Common myeloid progenitor, CD34-positive (primary cell): ENCODE measurements around the gene PALLD.

ENCODE experiments used
- CTCF ChIA-PET: fragments of 350-600 bp; sonication (Branson Sonifier 250); formaldehyde crosslinking; loops from one replicate; lab custom pipeline; 2021; ENCODE audit warnings: antibody characterized with exemption; lab: Charles Lee
- POLR2A ChIA-PET: fragments of 350-600 bp; sonication (Branson Sonifier 250); formaldehyde crosslinking; loops from one replicate; lab custom pipeline; 2021; ENCODE audit warnings: antibody characterized with exemption; lab: Charles Lee
- DNase-seq, 3 donors: peaks; one replicate each; pipeline versions ENCODE4 v3.0.0 to v3.0.0-alpha.2; 2013
- H3K27ac ChIP-seq, 2 experiments: 1 replicate in 1 of 2; 2 replicates in 1 of 2; pipeline ENCODE4 v1.7.0; 2013; ENCODE audit warnings: inconsistent platforms in 2 of 2, low read length in 2 of 2, mild to moderate bottlenecking in 2 of 2, low read depth in 1 of 2, moderate library complexity in 1 of 2; ENCODE audit not compliant: severe bottlenecking in 2 of 2, insufficient read depth in 1 of 2, poor library complexity in 1 of 2
- H3K27me3 ChIP-seq, 5 experiments: replicated peaks in 2 of 5; 1 replicate in 3 of 5; 2 replicates in 2 of 5; pipeline versions ENCODE4 v1.6.1 to v1.7.0; 2013; ENCODE audit warnings: low read length in 4 of 5, mild to moderate bottlenecking in 2 of 5, moderate library complexity in 2 of 5, inconsistent platforms in 1 of 5; ENCODE audit not compliant: insufficient read depth in 5 of 5, control insufficient read depth in 4 of 5
- H3K36me3 ChIP-seq, 4 experiments: 1 replicate in 2 of 4; 2 replicates in 2 of 4; pipeline versions ENCODE4 v1.6.1 to v1.7.0; 2013; ENCODE audit warnings: low read length in 3 of 4, control low read depth in 1 of 4, mild to moderate bottlenecking in 1 of 4; ENCODE audit not compliant: control insufficient read depth in 4 of 4, insufficient read depth in 4 of 4
- H3K4me1 ChIP-seq, 4 experiments: 1 replicate in 3 of 4; 2 replicates in 1 of 4; pipeline versions ENCODE4 v1.6.1 to v1.7.1; 2013; ENCODE audit warnings: low read length in 3 of 4, mild to moderate bottlenecking in 3 of 4, control low read depth in 1 of 4, inconsistent platforms in 1 of 4, moderate library complexity in 1 of 4; ENCODE audit not compliant: control insufficient read depth in 4 of 4, insufficient read depth in 4 of 4; ENCODE audit errors: control extremely low read depth in 1 of 4
- H3K4me3 ChIP-seq, 7 experiments: 1 replicate in 4 of 7; 2 replicates in 3 of 7; pipeline versions ENCODE4 v1.5.1 to v1.7.0; 2013; ENCODE audit warnings: mild to moderate bottlenecking in 7 of 7, low read length in 6 of 7, moderate library complexity in 6 of 7, inconsistent platforms in 2 of 7, low read depth in 2 of 7, control low read depth in 1 of 7; ENCODE audit not compliant: insufficient read depth in 4 of 7, control insufficient read depth in 1 of 7; ENCODE audit errors: extremely low read depth in 1 of 7
- H3K9me3 ChIP-seq, 5 experiments: 1 replicate in 4 of 5; 2 replicates in 1 of 5; pipeline versions ENCODE4 v1.6.1 to v1.7.1; 2013; ENCODE audit warnings: low read length in 4 of 5, mild to moderate bottlenecking in 2 of 5, inconsistent platforms in 1 of 5, low read depth in 1 of 5, moderate library complexity in 1 of 5; ENCODE audit not compliant: control insufficient read depth in 4 of 5, insufficient read depth in 2 of 5; ENCODE audit errors: control extremely low read depth in 1 of 5
- WGBS: methylation state at CpG from one replicate; pipeline ENCODE4 v1.1.5; 2013; ENCODE audit not compliant: insufficient coverage; 5-methylcytosine and 5-hydroxymethylcytosine counted together

The PALLD gene

GRCh38 chr4:168843635-168844034, 346.8 kb downstream of the PALLD start:
- ChIA-PET POLR2A (no interaction called here), CTCF (interaction anchor here (0.9 to 1.4 kb wide), 3 partner anchors 11 to 34 kb away, joined by 3 read pairs; no protein-coding TSS in a partner anchor)
- peaks cover 0 to 6% (median 0%) of the 10 kb centered on the region in 4 experiments for H3K4me1 ChIP-seq
- H3K4me3 ChIP-seq = no peak overlapping the region
- H3K27me3 ChIP-seq = peaks cover 0 to 3% (median 0%) of the 10 kb centered on the region in 5 experiments
- no peaks in the 10 kb centered on the region for H3K36me3 ChIP-seq
- WGBS = 100% methylated on average over 6 of the region's 7 CpGs
- no peaks in the 10 kb centered on the region for H3K9me3 ChIP-seq
- DNase-seq = no peak
- no peak overlapping the region for H3K27ac ChIP-seq

DNA sequence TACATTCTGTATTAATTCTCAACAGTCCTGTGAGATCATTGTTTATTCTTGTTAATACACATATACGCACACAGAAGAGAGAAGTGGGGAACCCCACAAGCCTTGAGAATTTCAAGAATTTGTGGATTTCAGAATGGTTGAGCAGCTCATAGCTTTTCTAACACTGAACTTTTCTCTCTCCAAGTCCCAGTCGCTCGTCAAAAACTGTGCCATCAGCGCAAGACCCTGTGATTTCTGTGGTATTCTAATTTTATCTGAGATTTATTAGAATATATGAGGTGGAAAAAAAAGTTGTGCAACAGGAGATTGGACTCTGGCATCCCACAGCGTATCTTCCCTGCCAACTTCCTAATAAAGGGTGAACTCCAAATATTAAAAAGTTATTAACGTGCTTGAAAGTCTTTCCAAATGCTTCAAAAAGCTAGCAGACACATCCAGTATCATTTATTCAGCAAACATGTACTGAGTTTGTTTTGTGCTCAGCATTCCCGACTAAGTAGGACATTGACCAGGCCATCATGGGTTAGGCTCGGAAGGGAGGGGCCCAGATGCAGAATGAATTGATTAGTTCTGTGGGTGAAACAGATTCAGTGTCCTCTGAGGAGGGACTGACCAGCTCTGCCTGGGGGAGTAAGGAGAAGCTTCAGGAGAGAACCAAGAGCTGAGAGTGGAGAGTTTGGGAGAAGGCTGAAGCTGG, 347.6 kb downstream of the PALLD start:
- Histone ChIP-seq H3K4me1 (peaks cover 0 to 14% (median 5%) of the 10 kb centered on the region in 4 experiments), H3K27me3 (peaks cover 0 to 3% (median 0%) of the 10 kb centered on the region in 5 experiments), H3K9me3 (no peaks in the 10 kb centered on the region), H3K4me3 (no peak overlapping the region), H3K36me3 (no peaks in the 10 kb centered on the region), H3K27ac (no peak overlapping the region)
- ChIA-PET CTCF (interaction anchor here (0.8 to 1.4 kb wide), 5 partner anchors 9 to 33 kb away, joined by 3 read pairs; no protein-coding TSS in a partner anchor), POLR2A (no interaction called here)
- WGBS = 100% methylated on average over 4 of the region's 8 CpGs
- no peak for DNase-seq

GRCh38 chr4:168845897-168846296, 349.0 kb downstream of the PALLD start:
- CTCF ChIA-PET = interaction anchor here (1.3 to 2.0 kb wide), 2 partner anchors 9 to 135 kb away, joined by 3 to 7 read pairs; no protein-coding TSS in a partner anchor
- peaks cover 0 to 3% (median 0%) of the 10 kb centered on the region in 5 experiments for H3K27me3 ChIP-seq

DNA sequence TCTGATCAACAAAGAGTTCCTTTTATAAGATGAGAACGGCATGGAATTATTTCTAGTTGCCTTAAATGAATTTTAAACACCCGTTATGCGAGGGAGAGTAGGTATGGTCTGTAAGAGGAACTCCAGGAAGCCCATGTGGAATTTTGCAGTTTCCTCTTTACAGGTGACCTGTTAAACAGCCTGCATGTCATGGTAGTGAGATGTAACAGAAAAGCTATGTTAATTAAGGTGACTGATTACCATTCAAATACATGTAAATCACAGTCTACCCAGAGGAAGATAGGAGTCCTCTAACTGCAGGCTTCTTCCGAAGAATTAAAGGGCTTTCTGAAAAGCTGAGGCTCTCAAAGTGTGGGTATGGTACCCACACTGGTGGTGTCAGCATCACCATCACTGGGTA, 349.6 kb downstream of the PALLD start:
- no peak for DNase-seq
- 88% methylated on average over 4 of the region's 4 CpGs for WGBS
- Histone ChIP-seq H3K27ac (no peak overlapping the region), H3K4me3 (no peak overlapping the region), H3K9me3 (no peaks in the 10 kb centered on the region), H3K27me3 (peaks cover 0 to 3% (median 0%) of the 10 kb centered on the region in 5 experiments), H3K36me3 (no peaks in the 10 kb centered on the region), H3K4me1 (peaks cover 0 to 20% (median 5%) of the 10 kb centered on the region in 4 experiments)
- CTCF ChIA-PET = interaction anchor here (1.2 to 2.0 kb wide), 3 partner anchors 10 to 135 kb away, joined by 3 to 7 read pairs (median 4); no protein-coding TSS in a partner anchor
- POLR2A ChIA-PET = no interaction called here

More at GRCh38 chr4:168845897-168846296, 349.0 kb downstream of the PALLD start:
- Histone ChIP-seq H3K9me3 (no peaks in the 10 kb centered on the region), H3K27ac (no peak overlapping the region), H3K36me3 (no peaks in the 10 kb centered on the region), H3K4me1 (peaks cover 0 to 20% (median 5%) of the 10 kb centered on the region in 4 experiments), H3K4me3 (no peak overlapping the region)
- POLR2A ChIA-PET = no interaction called here
- WGBS = no CpG with 5 or more reads among the region's 2 CpGs
- DNase-seq = no peak

- 56% methylated on average over 2 of the region's 4 CpGs for WGBS
- Histone ChIP-seq H3K4me3 (peak overlapping the region in 2 of 7 experiments; percentile 70 to 74), H3K27ac (no peak overlapping the region), H3K36me3 (no peaks in the 10 kb centered on the region), H3K4me1 (peaks cover 0 to 20% (median 5%) of the 10 kb centered on the region in 4 experiments), H3K9me3 (no peaks in the 10 kb centered on the region), H3K27me3 (no peaks in the 10 kb centered on the region)
- DNase-seq = peak; percentile 23 to 63 (median 54)
- ChIA-PET CTCF (interaction anchor here (0.6 to 3.1 kb wide), 5 partner anchors 10 to 65 kb away, joined by 3 to 9 read pairs (median 3); no protein-coding TSS in a partner anchor), POLR2A (no interaction called here)
Measured at GRCh38 chr4:168847771-168848502, 351.1 kb downstream of the PALLD start.

- DNase-seq = no peak
- H3K4me1 ChIP-seq = peaks cover 3 to 28% (median 11%) of the 10 kb centered on the region in 4 experiments
- no peaks in the 10 kb centered on the region for H3K9me3 ChIP-seq
- no peaks in the 10 kb centered on the region for H3K27me3 ChIP-seq
- ChIA-PET POLR2A (no interaction called here), CTCF (interaction anchor here (1.2 to 3.1 kb wide), 2 partner anchors 12 to 15 kb away, joined by 5 to 9 read pairs; no protein-coding TSS in a partner anchor)
- no peaks in the 10 kb centered on the region for H3K36me3 ChIP-seq
- peak overlapping the region in 2 of 7 experiments; percentile 38 to 70 for H3K4me3 ChIP-seq
- no peak overlapping the region for H3K27ac ChIP-seq
- 20% methylated on average over 4 of the region's 10 CpGs for WGBS
Measured at GRCh38 chr4:168849030-168849675, 352.3 kb downstream of the PALLD start.
